Measurements from ENCODE around the gene LRMDA.

The LRMDA gene

DNA sequence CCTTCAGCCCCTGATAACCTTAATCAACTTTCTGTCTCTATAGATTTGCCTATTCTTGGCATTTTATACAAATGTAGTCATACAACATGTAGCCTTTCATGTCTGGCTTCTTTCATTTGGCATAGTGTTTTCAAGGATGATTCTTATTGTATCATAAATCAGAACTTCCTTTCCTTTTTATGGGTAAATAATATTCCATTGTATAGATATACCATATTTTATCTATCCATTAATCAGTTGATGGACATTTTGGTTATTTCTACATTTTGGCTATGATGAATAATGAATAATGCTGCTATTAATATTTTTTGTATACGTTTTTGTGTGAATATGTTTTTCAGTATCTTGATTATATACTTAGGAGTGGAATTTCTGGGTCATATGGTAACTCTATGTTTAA, 720.8 kb downstream of the LRMDA start:
- in situ Hi-C loops (cut with MboI; ENCODE audit: low sequenced_read_pairs), result no loop called here

DNA sequence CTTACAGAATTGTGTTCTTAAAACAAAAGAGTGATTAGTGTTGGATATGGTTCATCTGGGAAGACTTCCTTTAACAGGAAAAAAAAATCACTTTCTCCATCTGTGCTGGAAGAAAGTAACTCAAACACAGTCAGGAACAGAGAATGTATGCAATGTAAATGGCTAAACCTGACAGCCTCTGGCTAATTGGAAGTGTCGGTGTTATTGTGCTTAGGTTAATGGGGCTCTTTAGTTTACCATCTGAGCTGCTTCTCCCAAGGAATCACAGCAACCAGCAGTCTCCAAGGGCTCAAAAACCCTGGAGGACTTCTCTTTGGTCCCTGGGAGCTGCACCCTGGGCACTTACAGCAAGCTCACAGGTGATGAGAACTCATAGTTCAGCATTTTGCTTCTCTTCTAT, 724.5 kb downstream of the LRMDA start:
- in situ Hi-C loops (cut with MboI; ENCODE audit: low sequenced_read_pairs), result no loop called here

DNA sequence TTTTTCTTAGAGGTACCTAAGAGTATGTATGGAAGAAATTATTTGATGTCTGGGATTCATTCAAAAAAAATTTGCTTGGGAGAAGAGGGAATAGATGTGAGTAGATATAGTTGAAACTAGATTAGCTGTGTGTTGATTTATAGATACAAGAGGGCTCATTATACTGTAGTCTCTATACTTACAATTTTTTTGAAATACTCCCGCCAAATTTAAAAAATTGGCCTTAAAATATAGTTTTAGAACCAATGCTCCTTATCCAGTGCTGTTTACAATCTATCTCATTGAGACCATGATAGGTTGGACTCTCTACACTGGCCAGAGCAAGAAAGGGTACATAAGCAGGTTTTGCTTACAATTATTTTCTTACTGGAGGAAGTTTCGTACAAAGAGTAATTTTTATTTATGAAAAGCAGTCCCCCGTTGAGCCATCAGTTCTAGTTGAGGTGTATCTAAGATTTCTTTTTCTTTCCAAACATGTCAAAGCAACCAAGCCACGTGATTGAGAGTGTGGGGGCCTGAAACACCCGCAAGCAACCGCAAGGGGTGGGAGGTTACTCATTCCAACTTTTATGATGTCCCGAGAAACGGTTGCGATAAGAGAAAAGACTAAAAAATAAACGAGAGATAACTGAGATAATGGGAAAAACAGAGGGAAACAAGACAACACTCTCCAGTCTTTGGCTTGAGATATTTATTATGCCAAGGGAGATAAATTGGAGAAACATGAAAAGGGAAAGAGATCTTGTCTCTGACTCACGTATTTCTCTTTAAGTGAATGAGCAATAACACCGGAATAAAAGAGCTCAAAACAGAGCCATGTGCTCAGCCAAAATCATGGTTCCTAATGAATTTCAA, 729.2 kb downstream of the LRMDA start:
- in situ Hi-C loops (cut with MboI; ENCODE audit: low sequenced_read_pairs), result no loop called here

DNA sequence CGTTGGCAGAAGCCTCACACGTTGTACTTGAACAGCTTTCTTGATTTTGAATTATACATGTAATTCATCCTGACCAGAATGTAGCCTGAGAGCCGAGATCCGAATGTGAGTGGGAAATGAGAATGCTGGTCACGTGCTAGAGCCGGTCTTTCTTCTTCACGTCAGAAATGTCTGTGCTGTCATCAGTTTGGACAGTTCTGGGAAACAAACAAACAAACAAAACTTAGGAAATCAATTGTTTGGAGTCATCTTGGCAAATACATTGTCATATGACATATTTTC, 729.8 kb downstream of the LRMDA start:
- in situ Hi-C loops (cut with MboI; ENCODE audit: low sequenced_read_pairs), result no loop called here

DNA sequence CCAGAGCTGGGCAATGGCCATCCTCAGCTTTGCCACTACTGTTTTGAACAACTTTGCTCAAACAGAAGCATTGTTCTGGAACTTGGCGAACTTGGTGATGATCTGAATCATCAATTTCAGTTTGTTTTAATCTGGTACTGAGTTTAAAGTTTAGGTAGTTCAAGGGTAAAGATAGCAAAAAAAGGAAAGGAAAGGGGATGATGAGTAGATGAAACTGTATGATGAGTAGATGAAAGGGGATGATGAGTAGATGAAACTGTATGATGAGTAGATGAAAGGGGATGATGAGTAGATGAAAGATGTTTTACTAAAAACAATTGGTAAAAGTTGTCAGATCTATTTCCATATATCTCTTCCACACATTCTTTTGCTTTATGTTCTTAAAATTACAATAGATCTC, 737.0 kb downstream of the LRMDA start:
- in situ Hi-C loops (cut with MboI; ENCODE audit: low sequenced_read_pairs), result no loop called here

DNA sequence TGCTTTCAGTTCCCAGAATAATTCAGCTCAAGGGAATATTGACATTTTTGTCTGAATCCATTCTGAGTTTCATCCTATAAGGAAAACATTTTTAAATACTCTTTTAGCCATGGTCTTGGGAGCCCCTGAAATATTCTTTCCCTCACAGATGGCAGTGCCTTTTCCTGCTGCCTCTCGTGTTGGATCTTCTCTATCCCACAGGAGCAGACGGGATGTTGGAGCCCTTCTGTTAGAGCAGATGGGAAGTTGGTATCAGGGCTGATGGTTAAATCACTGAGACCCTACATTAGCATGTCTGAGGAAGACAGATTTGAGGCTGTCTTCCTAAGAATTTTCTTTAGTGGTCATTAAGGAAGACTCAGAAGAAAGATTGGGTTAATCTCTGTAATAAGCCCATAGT, 737.8 kb downstream of the LRMDA start:
- in situ Hi-C loops (cut with MboI; ENCODE audit: low sequenced_read_pairs), result no loop called here

DNA sequence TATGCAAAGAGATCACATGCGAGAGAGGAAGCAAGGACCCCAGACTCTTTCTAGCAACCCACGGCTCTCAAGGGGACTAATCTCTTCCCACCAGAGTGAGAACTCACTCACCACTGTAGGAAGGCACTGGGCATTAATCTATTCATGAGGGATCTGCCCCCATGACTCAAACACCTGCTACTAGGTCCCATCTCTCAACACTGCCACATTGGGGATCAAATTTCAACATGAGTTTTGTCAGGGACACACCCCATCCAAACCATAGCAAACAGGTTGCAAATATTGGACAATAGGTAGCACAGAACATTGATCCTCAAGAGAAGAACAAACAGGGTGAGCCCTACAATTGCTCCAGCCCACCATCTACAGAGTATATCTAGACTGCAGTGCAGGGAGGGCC, 740.6 kb downstream of the LRMDA start:
- in situ Hi-C loops (cut with MboI; ENCODE audit: low sequenced_read_pairs), result no loop called here

DNA sequence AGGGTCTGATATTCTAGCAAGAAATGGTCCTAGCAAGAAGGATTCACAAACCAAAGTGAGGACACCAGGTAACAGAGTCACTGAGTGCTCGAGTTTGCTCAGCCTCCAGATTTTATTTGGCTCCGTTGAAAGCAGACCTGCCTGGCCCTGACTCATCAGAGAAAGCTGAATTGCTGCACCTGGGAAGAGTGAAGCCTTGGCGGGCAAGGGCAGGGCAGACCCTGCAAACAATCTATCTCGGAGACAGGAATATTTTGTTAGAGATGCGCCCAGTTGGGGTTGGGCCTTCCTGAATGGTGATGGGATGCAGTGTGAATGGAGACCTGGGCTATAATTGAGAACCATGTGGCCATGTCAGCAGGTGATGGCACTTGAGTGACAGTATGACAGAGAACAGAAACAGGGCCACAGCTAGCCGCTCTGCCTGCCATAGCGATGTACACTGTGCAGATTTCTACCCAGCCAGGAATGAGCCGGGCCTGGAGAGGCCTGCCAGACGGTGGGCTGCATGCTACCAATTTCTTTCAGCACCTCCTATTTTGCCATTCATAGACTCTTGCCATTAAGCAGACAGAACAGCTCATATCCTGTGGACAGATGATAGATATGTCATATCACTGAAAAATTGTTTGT, 744.2 kb downstream of the LRMDA start:
- in situ Hi-C loops (cut with MboI; ENCODE audit: low sequenced_read_pairs), result no loop called here

DNA sequence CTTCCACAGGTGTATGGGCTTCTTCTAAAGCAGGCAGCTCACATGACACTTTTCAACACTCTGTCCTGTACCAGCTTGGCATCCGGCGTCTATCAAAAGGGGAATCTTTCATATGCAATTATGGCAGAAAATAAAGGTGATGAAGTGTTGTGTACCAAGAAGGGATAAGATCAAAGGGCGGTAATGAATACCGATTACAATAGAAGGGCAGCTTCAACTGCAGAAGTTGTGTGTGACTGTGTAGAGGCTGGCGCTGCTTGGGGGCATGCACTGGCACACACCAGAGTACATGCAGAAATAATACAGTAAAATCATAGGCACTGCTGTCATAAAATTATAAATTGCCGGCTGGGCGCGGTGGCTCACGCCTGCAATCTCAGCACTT, 744.7 kb downstream of the LRMDA start:
- in situ Hi-C loops (cut with MboI; ENCODE audit: low sequenced_read_pairs), result no loop called here

DNA sequence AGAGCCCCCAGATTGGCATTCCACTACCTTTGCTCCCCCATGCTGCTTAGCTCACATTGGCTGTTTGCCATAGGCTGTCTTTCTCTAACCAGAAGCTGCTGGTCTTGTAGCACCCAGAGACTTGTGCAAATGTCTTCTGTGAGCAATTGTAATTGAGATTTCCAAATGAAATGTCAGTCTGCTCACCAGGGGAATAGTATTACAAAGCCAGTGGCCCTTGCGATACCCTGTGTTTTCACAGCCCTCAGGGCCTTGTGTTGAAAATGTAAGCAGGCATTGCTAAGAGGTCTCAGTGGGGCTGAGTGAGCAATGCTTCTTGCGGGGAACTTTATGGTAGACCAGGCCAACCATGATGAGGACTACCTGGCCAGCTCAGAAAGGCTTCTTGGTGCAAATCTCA, 746.5 kb downstream of the LRMDA start:
- in situ Hi-C loops (cut with MboI; ENCODE audit: low sequenced_read_pairs), result no loop called here

DNA sequence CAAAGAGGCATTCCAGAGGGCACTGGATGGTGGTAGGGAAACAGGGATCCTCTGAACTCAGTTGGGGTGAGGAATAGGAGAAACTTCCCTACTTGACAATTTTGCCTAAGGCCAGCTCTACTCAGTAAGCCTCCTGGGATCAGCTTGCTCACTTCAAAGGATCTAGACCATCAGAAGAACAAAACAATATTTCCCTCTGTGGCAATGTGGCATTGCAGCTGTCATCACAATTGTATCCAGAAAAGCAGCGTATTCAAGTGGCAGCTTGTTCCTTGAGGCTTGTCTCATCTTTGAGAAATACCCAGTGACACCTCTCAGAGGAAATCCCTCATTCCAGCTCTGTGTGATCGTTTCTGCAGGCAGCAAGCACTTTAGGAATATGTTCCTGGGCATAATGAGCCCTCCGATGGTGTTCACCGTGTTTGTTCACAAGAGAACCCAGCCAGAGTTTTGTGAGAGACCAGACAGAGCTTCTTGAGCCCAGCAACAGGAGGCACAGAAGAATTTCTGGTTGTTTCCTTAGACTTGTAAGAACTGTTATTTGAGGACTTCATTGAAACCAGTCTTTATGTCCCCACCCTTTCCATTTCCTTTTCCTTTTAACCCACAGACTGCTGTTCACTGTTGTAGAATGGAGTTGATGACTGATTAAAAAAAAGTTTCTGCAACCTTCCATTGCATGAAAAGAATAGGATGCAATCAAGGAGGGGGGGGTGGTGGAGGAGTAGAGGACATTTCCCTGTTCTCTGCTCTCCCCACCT, 747.3 kb downstream of the LRMDA start:
- in situ Hi-C loops (cut with MboI; ENCODE audit: low sequenced_read_pairs), result no loop called here

DNA sequence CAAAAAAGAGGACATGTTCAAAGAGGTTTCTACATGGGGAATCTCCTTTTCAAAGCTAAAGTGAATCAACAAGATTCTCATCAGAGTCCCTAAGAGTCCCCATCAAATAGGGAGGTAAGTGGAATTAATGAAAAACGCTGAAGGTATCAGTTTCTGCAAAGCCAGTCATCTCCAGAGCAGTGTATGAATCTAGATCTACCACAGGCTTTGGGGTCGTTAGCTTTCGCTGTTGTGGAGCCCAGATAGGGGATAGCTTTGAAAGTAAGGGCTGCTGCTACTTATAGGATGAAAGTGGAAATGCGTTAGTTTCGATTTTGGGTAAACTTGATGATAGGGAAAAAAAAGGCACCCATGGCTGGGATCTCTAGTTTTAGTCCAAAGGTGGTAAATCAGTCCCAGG, 748.4 kb downstream of the LRMDA start:
- in situ Hi-C loops (cut with MboI; ENCODE audit: low sequenced_read_pairs), result no loop called here

DNA sequence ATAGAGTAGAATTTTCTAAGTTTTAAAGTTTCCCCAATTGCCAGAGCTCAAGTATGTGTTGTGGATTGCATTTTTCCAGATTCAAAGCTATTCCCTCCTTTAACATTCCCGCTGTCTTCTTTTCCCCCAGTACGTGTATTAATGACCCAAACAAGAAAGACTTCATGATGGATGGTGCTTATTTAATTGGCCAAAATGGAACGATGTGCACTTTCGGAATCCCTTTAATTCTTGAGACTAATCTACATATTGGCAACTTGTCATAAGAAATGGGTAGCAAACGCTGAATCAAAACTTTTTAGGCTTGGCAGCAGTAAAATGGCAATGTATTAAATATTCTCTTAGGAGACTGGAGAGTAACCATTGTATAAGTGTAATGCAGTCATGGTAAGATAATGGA, 753.2 kb downstream of the LRMDA start:
- in situ Hi-C loops (cut with MboI; ENCODE audit: low sequenced_read_pairs), result no loop called here

DNA sequence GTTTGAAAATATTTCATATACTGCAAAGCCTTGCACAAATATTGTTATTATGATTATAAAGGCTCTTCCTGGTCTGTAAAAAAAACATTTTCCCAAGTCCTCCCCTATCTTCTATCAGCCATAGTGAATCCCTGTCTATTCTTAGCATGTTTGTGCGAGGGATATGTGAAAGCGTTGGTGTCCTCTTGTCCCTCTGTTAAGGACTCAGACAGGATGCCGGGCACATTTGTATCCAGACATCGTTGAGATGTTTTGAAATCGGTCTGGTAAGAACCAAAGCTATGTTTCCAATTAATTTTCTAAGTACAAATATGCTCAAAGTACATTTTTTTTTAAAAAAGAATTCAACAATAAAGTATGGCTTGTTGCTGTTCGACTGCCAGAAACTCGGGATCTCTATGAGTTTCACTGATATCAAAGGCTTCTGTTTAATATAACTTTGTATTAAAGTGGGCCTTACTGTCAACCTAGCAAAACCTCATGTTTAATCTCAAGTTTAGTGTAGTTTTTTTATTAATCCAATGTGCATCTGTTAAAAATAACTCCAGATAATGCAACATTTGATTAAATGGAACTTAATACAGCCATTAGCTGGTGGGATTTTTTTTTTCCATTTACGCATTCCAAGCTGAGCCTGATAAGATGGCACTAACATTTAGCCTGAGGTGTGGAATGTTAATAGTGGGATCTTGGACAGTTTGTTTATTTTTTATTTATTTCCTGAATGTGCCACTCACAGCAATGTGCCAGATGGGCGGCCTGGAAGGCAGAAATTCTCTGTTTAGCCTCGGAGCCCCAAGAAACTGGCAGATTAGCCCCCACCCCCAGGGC, 754.3 kb downstream of the LRMDA start:
- in situ Hi-C loops (cut with MboI; ENCODE audit: low sequenced_read_pairs), result no loop called here

DNA sequence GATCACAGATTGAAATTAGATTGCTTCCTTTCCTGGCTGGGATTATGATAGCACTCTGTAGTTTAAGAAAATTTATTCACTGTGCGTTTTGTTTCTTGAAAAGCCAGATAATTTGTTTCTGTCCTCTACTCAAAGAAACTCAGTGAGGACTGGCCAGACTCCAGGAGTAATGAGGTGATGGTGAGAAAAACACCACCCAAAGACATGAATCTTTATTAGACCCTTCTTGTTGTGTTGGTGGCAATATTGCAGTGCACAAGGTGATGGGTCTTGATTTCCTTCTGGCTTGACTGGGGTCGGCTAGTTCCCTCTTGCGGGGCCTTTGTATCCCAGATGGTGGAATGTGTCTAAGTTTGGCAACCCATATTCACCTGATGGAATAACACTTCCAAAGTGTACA, 756.8 kb downstream of the LRMDA start:
- in situ Hi-C loops (cut with MboI; ENCODE audit: low sequenced_read_pairs), result no loop called here

DNA sequence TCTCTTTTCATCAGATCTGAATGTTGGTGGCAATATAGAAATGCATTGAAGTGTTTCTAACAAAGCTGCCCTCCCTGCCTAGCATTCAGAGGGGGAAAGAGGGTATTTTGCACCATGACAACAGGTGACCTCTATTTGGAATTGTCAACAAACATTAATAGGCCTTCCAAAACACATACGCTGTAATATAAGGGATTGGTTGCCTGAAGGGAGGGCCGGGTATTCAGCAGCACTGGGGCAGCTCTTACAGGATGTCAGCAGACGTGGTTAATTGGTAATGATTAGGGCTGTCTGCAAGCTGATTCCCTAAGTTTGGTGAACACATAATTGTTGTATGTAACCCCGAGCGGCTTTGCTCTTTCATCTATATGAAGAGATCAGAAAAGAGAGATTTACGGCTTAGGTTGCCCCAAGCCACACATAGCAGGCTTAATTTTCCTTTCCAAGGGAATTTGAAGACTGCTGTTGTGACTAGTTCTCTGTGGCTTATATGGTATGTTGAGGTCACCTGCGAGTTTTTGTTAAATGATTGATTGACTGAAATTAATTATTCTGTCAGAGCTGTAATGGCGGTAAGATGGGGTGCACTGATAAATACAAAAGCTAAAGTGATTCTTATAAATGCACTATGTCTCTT, 759.3 kb downstream of the LRMDA start:
- in situ Hi-C loops (cut with MboI; ENCODE audit: low sequenced_read_pairs), result no loop called here

DNA sequence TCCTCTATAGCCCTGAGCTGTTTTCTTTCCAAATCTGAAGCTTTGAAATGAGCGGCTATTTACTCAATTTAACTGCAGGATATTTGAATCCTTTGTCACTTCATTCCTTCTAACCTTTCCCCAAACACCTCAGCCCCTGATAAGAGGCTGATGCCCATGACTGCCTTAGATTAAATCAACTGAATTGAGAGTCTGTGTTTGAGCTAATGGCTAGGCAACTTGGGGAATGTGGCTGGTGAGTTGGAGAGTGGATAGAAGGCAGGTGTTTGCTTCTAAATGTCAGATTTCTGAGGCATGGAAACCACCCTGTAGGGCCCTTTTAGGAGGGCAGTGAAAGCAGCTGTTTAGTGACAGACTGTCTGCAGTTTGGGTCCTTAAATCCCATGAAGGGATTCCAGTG, 759.9 kb downstream of the LRMDA start:
- in situ Hi-C loops (cut with MboI; ENCODE audit: low sequenced_read_pairs), result no loop called here

DNA sequence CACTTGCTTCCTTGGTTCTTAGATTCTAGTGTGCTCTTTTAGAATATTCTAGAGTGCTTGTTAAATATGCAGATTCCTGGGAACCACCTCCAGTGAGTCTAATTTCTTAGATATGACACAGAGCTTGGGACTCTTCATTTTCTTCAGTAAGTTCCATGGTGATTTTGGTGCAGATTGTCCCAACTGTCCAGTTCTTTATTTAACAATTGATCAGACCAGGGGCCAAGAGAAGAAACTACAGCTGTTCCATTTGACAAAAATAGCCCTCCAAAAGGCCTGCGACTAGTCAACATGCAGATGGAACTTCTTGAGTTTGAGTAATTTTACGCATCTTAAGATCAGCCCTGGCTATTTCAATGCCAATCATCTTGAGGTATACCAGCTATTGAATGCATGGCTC, 760.7 kb downstream of the LRMDA start:
- in situ Hi-C loops (cut with MboI; ENCODE audit: low sequenced_read_pairs), result no loop called here

DNA sequence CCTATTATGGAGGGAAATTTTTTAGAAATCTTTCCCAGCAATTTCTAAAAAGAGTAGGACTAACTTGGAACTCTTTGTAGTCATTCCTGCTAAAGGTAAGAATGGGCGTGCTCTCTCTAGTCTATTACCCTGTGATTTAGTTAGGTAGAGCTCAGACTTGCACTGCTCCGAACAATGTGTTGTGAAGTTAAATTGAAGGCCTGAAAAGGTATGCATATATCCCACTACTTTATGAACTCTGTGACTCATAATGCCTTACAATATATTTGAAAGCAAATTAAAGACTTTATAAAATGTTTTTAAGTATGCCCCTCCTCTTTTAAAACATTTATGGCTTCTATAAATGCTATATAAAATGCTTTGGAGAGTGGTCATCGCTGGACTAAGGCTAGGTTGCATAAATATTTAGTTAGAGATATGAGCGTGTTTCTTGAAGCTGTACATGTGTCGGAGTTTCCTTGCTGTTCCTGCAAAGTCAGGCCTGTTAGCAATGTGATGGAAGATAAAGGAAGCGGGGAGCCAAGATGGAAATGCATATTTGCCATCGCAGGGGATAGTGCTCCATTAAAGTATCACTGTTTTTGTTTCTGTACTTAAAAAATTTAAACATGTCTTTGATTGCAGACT, 761.4 kb downstream of the LRMDA start:
- in situ Hi-C loops (cut with MboI; ENCODE audit: low sequenced_read_pairs), result no loop called here

DNA sequence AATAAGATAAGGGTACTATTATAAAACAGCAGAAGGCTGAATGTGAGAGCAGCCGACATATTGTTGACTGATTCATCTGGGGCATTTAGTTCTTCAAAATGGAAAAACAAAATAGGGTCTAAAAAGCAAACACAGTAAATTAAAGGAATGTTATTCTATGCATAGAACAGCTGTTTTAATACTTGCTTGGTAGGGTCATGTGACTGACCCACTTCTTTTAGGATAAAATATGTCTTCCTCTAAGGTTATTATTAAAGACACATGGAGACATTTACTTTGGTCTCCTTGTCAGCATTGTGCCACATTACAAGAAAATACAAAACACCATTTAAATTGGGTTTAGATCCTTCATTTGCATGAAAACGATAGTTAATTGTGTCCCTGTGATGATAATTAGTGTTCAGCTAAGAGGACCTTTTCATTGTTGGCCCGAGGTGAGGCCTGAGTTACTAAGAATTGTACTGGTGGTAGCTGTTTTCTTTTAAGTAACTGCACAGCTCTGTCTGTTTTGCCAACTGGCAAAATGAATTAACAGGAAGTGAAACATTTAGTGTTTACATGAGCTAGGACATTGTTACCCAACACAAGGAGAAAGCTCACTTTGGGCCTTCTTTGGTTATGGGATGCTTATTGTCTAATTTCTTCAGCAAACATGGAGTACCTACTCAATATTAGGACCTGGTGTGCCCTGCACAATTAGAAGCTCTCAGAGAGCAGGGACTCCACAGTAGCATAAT, 764.4 kb downstream of the LRMDA start:
- in situ Hi-C loops (cut with MboI; ENCODE audit: low sequenced_read_pairs), result no loop called here

All from HL-60/S4 treated with retinoic acid at 250 ng/mL for 4 days and 3 days (cell line).